ENCODE measurements around the gene BLOC1S1.

DNA sequence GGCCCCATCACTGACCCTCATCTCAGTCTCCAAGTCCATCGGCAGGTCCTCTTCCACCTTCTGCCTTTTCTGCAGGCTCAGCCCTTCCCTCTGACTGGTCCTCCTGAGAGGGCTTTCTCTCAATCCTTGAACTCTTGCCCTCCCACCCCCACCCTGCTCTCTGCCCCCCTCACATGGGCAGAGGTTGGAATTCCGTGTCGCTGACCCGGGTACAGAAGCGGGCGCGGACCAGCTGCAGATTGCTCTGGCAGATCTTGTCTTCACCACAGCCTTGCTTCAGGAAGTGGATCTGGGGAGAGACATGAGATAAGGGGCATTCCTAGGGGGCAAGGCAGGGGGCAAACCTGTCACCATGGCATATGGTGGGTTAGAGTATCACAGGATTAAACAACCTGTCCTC lies 20.5 kb upstream of the BLOC1S1 start:
- TF ChIP-seq EZH2phosphoT487 (IDR thresholded peaks at IDR 0.05; ENCODE audit: borderline replicate concordance, low read depth, low read length) = no peak
- TF ChIP-seq, protein P1, sequence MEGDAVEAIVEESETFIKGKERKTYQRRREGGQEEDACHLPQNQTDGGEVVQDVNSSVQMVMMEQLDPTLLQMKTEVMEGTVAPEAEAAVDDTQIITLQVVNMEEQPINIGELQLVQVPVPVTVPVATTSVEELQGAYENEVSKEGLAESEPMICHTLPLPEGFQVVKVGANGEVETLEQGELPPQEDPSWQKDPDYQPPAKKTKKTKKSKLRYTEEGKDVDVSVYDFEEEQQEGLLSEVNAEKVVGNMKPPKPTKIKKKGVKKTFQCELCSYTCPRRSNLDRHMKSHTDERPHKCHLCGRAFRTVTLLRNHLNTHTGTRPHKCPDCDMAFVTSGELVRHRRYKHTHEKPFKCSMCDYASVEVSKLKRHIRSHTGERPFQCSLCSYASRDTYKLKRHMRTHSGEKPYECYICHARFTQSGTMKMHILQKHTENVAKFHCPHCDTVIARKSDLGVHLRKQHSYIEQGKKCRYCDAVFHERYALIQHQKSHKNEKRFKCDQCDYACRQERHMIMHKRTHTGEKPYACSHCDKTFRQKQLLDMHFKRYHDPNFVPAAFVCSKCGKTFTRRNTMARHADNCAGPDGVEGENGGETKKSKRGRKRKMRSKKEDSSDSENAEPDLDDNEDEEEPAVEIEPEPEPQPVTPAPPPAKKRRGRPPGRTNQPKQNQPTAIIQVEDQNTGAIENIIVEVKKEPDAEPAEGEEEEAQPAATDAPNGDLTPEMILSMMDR (conservative IDR thresholded peaks at IDR 0.05; ENCODE audit: low read length) = no peak

Measured in OCI-LY7 (cell line).